ENCODE data around the gene STK4.
"Not testable (repeated sequence)": the region's sequence is repeated elsewhere in the genome, so short reads cannot be mapped to it uniquely, and the experiment has no call there.

The STK4 gene

DNA sequence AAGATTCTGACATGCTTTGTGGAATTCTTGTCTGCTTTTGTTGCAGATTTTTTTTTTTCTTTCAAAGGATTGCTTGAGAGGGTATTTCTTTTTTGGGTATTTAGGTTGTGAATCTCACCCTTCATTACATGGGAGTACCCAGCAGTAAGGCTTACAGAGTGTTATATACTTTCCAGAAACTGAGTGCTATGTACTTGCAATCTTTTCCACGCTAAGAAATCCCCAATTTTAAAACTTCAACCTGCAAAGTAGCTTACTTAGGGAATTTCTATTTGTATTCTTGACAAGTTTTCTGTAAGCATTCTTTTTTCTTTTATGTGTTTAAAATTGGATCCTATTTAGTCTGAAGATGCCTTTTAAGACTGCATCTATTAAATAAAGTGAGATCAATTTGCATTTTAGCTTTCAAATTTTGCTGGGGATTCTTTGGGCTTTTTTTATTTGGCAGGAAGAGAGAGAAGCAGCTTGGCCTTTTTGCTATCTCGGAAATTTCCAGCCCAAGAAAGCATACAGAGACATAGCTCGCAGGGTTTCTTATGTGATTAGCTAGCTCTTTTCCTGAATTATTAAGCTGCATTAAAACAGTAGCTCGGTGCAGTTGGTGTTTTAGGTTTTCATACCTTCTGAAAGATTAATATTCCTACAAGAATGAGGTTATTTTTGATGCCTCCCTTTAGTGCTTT, 92.0 kb downstream of the STK4 start:
- no peak for DNase-seq

DNA sequence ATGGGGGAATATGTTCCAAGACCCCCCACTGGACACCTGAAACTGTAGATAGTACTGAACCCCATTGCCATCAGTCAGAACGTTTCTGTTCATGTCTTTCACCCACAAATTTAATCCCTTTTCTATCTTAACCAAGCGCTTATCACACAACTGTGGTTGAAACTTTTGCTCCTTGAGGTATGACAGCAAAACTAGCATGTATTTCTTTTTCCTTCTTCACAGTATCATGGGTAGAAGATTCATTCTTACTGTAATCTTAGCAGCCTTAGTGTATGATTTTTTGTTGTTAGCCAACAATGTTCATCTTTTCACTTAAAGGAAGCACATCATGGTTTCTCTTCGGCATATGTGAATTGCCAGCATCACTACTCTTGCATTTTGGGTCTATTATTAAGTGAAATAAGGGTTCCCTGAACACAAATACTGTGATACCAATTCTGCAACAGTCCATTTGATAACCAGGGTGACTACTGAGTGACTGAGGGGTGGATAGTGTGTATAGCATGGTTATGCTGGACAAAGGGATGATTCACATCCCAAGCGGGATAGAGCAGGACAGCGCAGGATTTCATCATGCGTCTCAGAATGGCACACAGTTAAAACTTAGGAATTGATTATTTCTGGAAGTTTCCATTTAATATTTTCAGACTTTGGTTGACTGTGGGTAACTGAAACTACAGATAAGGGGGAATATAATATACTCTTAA, 92.9 kb downstream of the STK4 start:
- DNase-seq: no peak

DNA sequence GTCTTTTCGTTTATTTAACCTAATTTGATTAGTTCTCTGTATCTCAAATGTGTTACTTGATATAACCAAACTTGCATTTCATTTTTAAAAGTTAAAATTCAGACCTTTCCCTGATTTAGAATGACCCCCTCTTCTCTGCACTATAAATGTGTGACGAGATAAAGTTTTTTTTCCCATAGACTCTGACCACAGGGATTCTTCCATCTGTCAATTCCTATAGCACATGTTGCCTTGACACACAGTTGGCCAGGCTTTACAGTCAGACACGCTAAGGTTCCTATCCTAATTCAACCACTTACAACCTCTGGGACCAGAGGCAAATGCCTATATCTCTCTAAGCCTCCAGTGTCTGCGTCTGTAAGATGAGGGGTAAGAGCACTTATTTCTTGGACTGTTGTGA, 94.0 kb downstream of the STK4 start:
- no peak for DNase-seq

DNA sequence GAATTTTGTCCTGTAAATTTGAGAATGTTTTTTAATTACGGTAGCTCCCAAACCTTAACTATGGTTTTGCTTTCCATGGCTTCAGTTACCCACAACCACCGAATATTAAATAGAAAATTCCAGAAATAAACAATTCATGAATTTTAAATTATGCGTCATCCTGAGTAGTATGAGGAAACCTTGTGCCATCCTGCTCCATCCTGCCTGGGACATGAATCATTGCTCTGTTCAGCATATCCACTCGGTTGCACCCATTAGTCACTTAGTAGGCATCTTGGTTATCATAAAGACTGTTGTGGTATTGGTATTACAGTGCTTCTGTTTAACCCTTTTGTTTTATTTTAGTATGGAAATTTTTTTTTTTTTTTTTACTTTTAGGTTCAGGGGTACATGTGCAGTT, 94.9 kb downstream of the STK4 start:
- DNase-seq: no peak

DNA sequence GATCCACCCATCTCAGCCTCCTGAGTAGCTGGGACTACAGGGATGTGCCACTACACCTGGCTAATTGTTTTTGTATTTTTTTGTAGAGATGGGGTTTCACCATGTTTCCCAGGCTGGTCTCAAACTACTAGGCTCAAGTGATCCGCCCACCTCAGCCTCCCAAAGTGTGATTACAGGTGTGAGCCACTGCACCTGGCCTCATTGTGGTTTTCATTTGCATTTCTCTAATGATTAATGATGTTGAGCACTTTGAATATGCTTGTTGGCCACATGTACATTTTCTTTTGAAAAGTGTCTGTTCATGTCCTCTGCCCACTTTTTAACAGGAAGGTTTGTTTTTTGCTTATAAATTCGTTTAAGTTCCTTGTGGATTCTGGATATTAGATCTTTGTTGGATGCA, 96.8 kb downstream of the STK4 start:
- DNase-seq: not testable (repeated sequence)

DNA sequence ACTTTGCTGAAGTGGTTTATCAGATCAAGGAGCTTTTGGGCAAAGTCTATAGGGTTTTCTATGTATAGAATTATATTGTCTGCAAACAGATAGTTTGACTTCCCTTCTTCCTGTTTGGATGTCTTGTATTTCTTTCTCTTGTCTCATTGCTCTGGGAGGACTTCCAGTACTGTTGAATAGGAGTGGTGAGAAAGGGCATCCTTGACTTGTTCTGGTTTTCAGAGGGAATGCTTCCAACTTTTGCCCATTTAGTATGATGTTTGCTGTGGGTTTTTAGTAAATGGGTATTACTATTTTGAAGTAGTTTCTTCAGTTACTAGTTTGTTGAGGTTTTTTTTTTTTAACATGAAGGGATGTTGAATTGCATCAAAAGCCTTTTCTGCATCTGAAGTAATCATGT, 98.5 kb downstream of the STK4 start:
- DNase-seq: no peak

DNA sequence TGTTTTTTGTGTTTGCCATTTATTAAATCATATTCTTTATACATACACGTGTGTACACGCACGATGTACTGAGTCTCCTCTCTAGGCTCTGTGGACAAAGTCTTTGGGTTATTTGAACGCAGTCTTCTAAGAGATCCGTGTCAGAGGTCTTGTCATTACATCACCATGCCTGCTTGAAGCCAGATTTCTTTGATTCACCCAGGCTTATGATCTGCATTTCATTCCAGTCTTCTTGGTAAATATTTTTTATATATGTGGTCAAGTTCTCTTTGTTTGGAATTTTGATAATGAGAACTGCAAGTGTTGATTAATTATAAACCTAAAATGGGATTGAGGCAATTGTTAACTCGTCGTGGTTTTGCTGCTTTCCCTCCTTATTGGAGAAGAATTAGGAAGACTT, 100.1 kb downstream of the STK4 start:
- no peak for DNase-seq

DNA sequence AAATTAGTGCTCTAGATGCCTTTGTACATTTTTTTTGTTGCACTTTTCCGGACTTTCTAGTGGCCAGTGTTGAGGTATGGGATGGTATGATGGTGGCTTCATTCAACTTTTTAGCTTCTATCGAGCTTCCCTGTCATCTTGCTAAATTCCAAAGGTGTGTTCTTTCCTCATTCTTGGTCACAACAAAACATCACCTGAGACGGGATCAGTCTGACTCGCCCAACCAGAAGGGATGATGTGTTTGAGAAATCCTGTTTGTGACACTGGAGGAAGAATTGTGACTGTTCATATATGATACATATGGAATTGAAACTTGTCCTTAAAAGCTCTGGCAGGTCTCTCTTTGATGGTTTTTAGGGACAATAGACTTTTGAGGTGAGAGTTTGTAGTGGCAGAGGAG, 100.8 kb downstream of the STK4 start:
- DNase-seq: no peak

DNA sequence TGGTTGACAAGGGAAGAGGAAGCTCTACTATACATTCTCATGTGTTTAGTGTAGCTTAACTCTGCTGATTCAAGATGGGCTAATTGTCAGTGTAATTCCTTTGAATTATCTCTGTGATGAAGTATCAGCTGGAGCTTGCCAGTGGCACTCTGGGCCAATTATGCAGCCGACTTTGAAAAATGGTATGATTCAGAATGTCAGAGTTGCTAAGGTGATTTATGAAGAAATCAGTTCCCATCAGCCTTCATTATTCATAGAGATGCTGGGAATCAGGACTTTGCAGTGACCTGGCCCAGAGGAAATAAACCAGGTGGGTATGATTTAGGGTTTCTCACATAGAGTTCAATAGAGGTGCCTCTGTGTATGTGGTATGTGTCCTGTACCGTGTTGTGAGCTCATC, 101.2 kb downstream of the STK4 start:
- no peak for DNase-seq

DNA sequence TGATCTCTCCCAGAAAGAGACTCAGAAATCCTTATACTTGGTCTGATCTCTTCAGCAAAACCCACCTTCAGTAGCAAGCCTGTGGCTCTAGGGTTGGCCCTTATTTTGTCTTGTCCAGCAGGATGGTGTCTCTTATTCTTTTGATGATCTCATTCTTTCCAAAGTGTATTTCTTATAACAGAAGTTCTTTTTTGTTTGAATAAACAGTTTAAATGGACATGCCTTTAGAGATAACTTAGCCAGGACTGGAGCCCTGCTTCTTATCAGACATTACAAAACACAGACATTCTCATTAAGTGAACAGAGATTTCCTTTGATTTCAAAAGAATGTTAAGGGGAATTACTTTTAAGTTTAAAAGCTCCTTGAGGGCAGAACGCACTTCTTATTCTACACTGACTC, 102.9 kb downstream of the STK4 start:
- DNase-seq: no peak

DNA sequence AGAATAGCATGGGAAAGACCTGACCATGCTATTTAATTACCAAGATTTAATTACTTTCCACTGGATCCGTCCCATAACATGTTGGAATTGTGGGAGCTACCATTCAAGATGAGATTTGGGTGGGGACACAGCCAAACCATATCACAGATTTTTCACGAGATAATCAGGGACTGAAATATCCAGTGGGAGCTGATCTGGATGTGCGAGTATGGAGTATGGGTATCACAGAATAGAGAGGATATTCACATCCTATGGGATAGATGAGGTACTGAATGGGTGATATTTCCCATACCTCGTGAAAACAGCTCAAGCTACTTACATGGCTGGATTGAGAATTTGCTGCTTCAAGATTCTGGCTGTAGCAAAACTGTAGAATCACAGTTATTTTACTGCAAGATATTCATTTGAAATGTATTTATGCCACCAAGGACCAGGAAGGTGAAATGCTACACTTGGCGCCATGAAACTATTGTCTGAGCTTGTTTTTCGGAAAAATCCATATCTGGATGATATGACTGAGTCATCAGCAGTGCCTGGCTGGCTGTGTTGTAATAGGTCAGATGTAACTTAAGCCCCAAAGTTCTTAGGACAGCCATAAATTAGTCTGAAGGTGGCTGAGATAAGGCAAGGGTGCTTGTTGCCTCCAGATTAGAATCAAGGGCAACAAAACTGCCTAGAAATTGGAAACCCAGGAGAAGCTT, 104.8 kb downstream of the STK4 start:
- DNase-seq: no peak

DNA sequence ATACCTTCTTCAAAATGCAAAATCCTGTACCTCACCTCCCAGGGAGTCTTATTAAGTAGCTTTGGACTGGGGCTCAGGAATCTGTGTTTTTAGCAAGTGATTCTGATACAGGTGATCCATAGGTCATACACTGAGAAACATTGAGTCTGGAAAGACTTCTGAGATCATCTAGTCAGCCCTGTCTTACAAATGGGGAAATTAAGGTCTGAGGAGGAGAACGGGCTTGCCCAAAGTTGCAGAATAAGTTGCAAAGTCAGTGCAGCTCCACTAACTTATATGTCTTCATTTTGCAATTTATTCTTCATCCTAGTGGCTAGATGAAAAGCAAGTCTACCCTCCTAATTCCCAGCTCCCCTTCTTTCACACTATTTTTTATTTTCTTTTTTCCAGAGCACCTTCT, 105.8 kb downstream of the STK4 start:
- no peak for DNase-seq

DNA sequence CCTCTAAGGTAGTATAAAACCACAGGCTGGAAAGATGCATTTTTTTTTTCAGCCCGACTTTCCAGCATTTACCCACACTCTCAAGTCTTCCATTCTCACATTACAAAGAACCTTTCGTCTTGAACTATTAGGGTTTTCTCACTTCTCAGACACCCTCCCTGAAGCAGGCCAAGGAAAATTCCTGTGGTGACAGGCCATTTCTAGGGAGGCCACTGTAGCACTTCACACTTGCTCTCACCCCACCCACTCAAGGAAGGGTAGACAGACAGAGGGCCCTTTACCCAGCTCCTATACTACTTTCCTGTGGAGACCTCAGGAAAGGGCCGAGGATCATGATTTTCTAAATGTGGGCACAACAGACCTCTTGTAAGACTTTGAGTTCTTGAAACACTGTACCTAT, 106.9 kb downstream of the STK4 start:
- DNase-seq: no peak

DNA sequence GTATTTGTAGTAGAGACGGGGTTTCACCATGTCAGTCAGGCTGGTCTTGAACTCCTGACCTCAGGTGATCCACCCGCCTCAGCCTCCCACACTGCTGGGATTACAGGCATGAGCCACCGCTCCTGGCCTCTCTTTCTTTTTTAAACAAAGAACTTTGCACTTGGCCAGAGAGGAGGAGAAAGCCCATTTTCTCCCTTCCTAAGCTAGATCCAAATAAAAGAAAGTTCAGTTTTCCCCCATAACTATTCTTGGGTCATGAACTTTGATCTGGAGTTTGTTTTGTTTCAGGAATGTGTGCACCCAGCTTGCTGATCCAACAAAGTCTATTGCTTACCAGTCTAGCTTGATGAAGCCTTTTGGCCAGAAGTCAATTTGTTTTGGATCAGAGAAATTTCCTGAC, 111.2 kb downstream of the STK4 start:
- DNase-seq: no peak

DNA sequence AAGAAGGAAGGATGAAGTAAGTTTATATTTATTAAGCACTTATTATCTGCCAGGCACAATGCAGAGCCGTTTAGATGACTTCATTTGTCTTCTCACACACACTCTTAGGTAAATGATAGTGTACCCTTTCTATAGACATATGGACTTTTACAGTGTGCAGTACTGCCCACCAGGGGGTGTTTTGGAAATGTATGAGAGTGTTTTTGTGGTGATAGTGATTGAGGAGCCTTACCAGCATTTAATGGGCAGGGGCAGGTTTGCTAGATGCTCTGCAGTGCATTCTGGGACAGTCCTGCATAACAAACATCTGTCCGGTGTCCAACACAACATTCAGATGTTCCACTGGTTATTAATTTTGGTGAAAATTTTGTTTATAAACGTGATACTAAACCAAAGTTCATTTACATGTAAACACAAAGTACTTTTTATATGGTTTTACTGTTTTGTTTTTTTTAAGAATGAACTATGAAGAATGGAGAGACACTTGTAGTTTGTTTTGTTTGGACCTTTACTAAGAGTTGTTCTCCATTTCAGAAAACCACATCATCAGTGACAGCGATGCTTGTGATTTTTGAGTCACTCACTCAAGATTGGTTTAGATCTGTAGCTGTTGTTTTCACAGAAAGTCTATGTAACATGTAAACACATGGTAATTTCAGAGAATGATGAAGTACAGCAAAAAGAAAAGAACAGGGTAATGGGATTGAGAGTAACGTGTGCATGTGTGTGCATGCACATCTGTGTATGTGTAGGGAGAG, 114.7 kb downstream of the STK4 start:
- DNase-seq: no peak

DNA sequence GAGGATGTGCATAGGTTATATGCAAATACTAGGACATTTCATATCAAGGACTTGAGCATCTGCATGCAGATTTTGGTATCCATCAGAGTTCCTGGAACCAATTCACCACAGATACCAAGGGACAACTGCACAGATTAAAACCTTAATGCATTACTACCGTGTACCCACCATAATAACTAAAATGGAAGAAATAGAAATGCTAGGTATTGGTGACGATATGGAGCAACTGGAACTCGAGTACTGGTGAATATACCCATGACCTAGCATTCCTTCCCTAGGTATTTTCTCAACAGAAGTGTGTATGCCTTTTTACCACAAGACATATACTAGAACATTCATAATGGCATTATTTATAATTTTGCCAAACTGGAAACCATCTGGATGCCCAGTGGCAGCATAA, 116.2 kb downstream of the STK4 start:
- DNase-seq: no peak

DNA sequence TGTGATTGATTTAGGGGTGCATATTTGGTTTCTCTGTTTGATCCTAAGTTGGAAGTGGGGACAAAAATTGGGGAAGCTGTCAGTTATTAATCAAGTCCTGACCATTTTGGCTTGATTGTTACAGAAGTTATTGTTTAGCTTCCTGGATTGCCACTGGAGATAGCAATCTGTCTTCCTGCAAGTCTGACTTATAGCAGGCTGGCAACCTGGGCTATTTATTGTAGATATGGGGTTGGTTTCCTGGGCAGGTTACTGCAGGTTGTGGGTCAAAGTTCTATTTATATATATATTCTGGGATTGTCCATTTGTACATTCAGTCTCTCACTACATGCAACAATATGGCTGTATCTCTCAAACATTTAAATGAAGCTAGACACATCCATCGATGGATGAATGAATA, 116.8 kb downstream of the STK4 start:
- DNase-seq: no peak

DNA sequence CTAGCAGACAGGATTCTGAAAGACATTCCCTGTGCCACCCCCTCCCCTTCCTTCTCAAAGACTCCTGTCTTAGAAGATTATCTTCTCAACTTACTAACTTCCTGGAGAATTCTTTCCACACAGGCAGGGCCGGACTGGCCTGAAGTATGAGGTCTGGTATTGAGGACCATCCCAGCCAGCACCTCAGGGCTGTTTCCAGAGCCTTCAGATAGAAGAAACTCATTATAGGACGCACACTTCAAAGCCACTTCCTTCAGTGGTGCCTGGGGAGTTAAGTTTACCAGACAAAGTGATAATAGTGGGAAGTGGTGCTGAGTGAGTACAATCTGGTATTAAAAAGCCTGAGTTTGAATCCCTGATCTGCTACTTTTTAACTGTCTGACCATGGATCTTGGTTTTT, 119.0 kb downstream of the STK4 start:
- DNase-seq: no peak

DNA sequence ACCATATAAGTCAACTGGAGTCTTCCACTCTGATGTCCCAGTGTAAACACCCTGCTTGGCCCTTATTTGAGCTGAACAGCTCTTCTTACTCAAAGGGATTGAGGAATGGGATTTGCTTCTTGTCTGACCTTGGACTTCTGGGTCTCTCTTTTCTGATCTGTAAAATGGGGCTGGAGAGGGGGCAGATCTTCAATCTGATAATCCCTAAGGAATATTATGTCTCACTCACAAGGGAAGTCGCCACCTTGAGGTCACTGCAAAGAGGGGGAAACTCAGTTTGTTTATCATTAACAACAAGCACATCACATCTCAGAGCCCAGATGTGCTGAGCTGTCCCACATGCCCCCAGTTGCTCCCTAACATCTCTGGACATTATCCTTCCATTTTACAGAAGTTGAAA, 119.6 kb downstream of the STK4 start:
- DNase-seq: no peak

DNA sequence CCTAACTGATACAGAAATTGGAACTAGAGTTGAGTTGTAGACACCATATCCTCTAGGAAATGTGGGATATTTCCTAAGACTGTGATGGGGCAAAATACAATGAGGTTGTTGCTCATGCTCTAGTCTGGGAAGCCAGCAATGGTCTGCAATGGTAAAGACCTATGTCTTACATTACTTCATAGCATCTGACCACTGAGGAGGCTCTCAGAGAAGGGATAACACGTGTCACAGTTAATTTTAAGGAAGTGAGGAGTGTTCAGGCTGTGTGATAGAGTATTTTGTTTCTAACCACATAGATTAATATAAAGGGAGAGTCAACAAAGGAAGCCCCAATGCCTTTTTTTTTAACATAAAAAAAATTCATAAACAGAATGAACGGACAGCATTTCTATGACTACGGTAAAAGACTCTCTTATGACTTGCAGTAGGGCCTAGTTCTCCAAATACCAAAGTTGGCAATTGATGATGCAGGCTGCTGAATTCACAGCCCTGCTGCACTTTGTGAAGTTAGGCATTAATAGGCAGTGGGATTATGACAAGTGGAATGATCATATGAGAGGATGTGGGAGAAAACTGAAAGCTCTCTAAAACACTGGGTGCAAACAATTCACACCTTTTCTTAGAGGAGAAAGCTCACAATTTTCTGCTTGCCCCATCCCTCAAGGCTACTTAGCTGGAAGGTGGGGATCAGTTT, 120.9 kb downstream of the STK4 start:
- no peak for DNase-seq

DNA sequence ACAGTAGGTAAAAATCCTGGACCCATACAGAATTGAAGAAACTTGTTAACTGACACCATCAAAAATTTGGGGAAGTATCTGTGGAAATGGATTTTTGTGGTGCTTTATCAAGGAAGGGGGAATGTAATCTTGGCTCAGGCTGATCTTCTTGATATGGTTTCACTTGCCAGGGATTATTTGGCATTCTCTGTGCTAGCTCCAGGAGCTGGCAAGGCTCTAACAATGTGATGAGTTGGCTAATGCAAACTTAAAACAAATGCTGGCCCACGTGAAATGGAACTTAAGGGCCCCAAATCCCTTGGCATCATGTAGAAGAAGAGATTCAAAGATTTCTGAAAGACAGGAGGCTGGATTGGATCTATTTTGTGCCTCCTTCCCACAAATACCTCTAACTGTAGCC, 121.5 kb downstream of the STK4 start:
- DNase-seq: no peak

DNA sequence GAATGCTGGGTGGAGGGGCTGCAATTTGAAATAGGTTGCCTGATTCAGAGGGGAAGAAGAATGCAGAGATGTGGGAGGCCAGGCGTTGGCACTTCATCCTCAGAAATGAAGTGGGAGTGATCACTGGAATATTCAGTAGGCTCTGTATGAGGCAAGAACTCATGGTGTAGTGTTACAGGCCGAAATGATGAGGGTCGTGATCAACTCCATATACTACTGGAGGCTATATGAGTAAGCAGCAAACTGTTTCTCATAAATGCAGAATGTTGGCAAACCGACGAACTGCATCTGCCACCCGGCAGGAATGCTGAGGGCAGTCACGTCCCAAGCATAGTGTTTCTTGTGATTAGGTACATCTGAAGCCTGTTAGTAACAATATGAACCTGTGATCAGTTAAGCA, 121.9 kb downstream of the STK4 start:
- no peak for DNase-seq

DNA sequence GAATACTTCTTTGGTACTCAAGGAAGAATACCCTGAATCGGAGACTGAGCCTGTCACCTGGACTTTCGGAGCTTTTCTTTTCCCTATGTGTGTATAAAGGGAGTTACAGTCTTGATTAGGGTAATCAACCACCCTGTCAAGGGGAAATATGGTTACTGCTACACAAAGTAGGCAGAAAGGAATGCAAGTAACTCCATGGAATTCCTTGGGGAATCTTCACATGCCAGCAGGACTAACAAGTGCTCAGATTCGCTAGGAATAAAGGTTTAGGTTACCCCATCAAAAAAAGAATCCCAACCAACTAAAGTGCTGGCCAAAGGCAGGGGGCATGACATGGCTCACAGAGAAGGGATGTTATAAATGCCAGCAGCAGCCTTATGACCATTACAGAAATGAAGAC, 124.2 kb downstream of the STK4 start:
- DNase-seq: no peak

Data from NCI-H748 treated with DMSO at 0.1 percent for 48 hours (cell line).